ENCODE results near the gene THNSL1. TPM values are rescaled to one million over a fixed set of nuclear protein-coding genes. Genes with fewer than 3 reads are reported as not detected.

THNSL1 gene
- total RNA-seq, 1 donor from 2014 or later, result 2.0 TPM

DNA sequence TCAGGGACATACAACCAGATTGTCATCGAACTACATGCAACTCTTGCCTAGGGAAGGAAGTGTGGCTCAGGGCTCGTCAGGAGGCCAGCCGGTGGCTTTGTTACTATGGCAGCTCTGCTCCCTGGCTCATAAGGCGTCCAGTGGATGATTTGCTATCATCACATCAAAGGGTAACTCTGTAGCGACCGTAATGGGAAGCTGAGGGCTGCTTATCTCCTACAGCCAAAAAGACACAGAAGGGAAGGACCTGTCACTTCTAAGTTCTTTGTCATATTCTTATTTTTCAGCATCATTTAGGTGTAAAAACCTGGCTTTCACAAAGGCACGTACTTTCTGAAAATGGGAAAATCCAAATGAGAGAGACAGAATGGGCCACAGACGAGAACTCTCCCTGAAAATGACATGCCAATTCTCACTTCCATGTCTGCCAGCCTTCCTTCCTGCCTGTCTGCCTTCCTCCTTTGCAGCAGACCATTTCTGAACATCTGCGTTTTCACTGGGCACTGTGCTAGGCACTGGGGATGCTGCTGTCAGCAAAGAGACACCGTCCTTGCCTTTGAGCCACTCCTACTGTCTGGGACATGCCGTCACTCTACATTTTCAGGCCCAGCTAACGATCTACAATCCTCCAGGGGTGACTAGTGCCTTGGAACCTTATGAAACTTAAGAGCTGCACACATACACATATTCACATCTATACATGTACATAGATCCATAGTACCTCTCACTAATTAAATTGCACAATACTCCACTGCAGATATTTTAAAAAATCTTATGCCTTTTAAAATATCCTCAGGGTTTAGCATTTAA is 27.4 kb upstream of the THNSL1 start:
- Histone ChIP-seq H3K36me3 (no peaks in the 10 kb centered on the region), H3K27me3 (no peaks in the 10 kb centered on the region), H3K4me1 (no peaks in the 10 kb centered on the region), H3K9me3 (no peaks in the 10 kb centered on the region), H3K27ac (no peak overlapping the region), H3K4me3 (no peak overlapping the region)
- no peak for DNase-seq (ENCODE audit: extremely low spot score in 2 of 2)
- TF ChIP-seq, protein P1, sequence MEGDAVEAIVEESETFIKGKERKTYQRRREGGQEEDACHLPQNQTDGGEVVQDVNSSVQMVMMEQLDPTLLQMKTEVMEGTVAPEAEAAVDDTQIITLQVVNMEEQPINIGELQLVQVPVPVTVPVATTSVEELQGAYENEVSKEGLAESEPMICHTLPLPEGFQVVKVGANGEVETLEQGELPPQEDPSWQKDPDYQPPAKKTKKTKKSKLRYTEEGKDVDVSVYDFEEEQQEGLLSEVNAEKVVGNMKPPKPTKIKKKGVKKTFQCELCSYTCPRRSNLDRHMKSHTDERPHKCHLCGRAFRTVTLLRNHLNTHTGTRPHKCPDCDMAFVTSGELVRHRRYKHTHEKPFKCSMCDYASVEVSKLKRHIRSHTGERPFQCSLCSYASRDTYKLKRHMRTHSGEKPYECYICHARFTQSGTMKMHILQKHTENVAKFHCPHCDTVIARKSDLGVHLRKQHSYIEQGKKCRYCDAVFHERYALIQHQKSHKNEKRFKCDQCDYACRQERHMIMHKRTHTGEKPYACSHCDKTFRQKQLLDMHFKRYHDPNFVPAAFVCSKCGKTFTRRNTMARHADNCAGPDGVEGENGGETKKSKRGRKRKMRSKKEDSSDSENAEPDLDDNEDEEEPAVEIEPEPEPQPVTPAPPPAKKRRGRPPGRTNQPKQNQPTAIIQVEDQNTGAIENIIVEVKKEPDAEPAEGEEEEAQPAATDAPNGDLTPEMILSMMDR (IDR thresholded peaks at IDR 0.05), result no peak
- intact Hi-C loops (cut with DNase I), result no loop called here

DNA sequence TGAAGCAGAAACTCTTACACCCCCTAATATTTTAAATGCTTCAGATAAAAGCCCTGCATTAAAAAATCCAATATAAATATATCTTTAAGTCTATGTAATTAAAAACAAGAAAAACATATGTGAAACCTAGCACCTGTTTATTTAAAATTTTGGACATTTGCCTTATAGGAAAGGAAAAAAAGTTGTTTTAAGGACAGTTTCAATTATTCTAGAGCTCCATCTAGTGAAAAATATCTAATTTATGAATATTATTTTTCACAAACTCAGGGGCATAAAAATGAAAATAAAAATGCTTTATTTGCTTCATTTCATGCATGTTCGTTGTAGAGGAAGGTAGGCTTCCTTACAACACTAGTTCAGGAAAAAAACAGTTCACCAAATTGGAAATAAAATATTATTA is 26.5 kb upstream of the THNSL1 start:
- intact Hi-C loops (cut with DNase I), result no loop called here
- DNase-seq (ENCODE audit: extremely low spot score in 2 of 2), result no peak
- H3K4me3 ChIP-seq, result no peak overlapping the region
- H3K9me3 ChIP-seq, result no peaks in the 10 kb centered on the region
- no peaks in the 10 kb centered on the region for H3K27me3 ChIP-seq
- no peaks in the 10 kb centered on the region for H3K4me1 ChIP-seq
- no peak overlapping the region for H3K27ac ChIP-seq
- no peaks in the 10 kb centered on the region for H3K36me3 ChIP-seq
- TF ChIP-seq POLR2AphosphoS5 (IDR thresholded peaks at IDR 0.05; ENCODE audit: insufficient read depth in 1 of 2, low read depth in 1 of 2) (no peak), POLR2A (IDR thresholded peaks at IDR 0.05) (no peak)
- TF ChIP-seq, protein P1 (IDR thresholded peaks at IDR 0.05), result no peak

DNA sequence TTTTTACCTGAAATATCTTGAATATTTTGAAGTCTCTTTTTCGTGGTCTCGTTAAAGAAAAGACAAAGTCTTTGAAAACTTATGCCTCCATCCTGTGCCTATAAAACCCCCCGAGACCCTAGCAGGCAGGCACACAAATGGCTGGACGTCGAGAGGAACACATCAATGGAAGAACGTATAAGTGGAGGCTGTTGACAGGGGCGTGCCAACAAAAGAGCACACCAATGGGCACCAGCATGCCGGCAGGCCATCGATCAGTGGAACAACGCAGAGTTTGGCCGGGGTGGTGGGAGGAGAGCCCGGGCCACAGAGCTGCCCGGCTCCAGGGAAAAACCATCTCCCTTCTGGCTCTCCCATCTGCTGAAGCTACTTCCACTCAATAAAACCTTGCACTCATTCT is 25.1 kb upstream of the THNSL1 start:
- Histone ChIP-seq H3K9me3 (no peaks in the 10 kb centered on the region), H3K4me1 (no peaks in the 10 kb centered on the region), H3K27ac (no peak overlapping the region), H3K36me3 (no peaks in the 10 kb centered on the region), H3K27me3 (no peaks in the 10 kb centered on the region), H3K4me3 (no peak overlapping the region)
- intact Hi-C loops (cut with DNase I), result no loop called here
- DNase-seq (ENCODE audit: extremely low spot score in 2 of 2), result no peak
- TF ChIP-seq, protein P1 (IDR thresholded peaks at IDR 0.05), result no peak
- TF ChIP-seq POLR2A (IDR thresholded peaks at IDR 0.05) (no peak), POLR2AphosphoS5 (IDR thresholded peaks at IDR 0.05; ENCODE audit: insufficient read depth in 1 of 2, low read depth in 1 of 2) (no peak)

- TF ChIP-seq POLR2A (IDR thresholded peaks at IDR 0.05) (no peak), POLR2AphosphoS5 (IDR thresholded peaks at IDR 0.05; ENCODE audit: insufficient read depth in 1 of 2, low read depth in 1 of 2) (no peak)
- TF ChIP-seq, protein P1 (IDR thresholded peaks at IDR 0.05), result no peak
- intact Hi-C loops (cut with DNase I), result no loop called here
Observed at GRCh38 chr10:24992512-24993133, 23.8 kb upstream of the THNSL1 start.

More at GRCh38 chr10:24992512-24993133, 23.8 kb upstream of the THNSL1 start:
- Histone ChIP-seq H3K27ac (no peak overlapping the region), H3K4me3 (no peak overlapping the region), H3K9me3 (no peaks in the 10 kb centered on the region), H3K36me3 (no peaks in the 10 kb centered on the region), H3K27me3 (no peaks in the 10 kb centered on the region), H3K4me1 (no peaks in the 10 kb centered on the region)
- no peak for DNase-seq (ENCODE audit: extremely low spot score in 2 of 2)

Measured in vagina (tissue), 2 donors.